HG03097 (cell line): ENCODE measurements around the gene FOXR1.
A peak's percentile ranks its signal among the peaks of the same experiment; 100 is the strongest.

Experiments
- ATAC-seq: cut with Tn5 transposase; IDR thresholded peaks from one replicate; pipeline ENCODE4 v1.9.1; 2021; ENCODE audit not compliant: unreplicated experiment, low FRiP score

Gene FOXR1, protein sequence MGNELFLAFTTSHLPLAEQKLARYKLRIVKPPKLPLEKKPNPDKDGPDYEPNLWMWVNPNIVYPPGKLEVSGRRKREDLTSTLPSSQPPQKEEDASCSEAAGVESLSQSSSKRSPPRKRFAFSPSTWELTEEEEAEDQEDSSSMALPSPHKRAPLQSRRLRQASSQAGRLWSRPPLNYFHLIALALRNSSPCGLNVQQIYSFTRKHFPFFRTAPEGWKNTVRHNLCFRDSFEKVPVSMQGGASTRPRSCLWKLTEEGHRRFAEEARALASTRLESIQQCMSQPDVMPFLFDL

DNA sequence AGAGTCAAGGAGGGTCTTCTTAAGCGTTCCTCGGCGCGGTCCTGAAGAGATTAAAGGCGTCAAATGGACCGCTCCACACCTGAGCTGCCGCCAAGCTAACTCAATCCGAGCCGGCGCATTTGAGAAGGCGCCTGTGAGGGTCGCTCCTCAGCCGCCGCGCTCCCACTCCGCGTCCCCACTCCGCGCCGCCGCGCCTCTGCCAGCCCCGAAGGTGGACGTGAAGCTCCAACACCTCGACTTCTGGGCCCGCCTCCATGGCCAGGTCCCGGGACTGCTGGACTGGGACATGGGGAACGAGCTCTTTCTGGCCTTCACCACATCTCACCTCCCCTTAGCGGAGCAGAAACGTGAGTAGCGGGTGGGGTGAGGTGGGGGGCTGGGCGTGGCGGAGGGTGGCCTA is at the start of gene FOXR1:
TSS of gene FOXR1 (plus strand) at position 116 of the 400 bp plus-strand sequence. CDS start at position 287, 171 bp downstream.
- ATAC-seq, result no peak

DNA sequence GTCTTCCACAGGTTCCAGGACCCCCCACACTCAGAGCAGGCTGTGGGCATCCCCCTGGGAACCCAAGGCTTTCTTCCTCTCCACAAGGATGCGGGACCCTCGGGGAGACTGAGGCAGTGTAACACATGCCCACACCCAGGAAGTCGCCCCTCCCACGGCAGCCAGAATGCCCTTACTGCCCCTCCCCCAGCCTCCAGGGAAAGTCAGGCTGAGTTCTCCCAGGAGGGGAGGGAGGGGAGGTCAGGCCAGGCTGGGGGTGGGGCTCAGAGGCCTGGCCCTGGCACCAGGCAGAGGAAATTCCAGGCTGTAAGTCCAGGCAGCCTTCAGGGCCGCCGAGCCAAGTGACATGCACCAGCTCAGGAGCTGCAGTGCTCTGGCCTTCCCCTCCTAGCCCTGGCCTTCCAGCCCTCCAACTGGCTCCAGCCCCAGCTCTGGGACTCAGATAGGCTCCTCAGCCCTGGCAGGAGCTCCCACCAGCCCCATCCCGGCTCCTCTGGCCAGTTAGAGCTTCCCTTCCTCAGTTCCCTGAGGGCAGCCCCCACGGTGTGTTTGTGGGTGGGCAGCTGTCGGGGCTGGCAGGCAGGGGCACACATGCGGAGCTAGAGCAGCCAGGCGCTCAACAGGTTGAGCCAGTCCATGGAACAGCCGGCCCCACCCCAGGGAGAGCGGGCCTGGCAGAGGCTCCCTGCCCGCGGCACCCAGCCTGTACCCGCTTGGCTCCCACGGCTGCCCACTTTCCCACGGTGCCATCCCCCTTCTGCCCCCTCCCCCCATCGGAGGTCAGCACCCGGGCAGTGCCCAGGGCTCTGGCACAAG is 49.4 kb upstream of the FOXR1 start:
- no peak for ATAC-seq

DNA sequence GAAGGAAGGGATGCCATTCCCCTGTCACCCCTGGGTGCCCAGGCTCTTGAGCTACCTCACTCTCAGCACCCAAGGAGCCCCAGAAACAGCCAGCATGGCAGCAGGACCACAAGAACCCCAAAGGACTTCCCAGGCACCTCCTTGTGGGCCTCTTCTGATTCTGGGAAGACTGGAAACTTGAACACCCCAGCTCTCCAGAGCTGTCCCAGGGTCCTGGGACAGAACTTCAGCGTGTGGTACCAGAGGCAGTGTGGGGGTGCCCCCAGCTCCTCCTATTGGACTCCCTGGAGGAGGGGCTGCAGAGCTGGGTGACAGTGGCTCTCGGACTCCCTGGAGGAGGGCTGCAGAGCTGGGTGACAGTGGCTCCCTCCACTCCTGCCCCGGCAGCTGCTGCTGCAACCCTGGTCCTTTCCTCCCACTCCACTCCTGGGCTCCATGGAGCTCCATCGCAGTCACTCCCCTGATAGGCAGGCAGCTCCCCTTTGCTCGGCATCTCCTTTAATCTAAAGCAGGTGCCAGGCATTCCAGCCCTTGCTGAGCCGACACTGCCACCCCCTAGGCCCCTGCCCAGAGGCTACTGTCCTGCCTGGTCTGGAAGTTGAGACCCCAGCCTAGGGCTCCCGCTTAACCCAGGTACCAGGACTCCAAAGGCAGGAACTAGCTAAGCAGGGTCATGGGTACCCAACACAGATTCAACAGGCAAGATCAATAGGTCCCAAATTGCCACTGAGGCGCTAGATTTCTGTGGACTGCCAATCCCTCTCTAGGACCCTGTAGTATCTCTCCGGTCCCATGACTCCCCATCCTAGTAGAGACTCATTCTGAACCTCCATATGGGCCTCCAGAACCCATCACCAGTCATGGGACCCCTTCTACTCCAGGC is 48.6 kb upstream of the FOXR1 start:
- no peak for ATAC-seq

DNA sequence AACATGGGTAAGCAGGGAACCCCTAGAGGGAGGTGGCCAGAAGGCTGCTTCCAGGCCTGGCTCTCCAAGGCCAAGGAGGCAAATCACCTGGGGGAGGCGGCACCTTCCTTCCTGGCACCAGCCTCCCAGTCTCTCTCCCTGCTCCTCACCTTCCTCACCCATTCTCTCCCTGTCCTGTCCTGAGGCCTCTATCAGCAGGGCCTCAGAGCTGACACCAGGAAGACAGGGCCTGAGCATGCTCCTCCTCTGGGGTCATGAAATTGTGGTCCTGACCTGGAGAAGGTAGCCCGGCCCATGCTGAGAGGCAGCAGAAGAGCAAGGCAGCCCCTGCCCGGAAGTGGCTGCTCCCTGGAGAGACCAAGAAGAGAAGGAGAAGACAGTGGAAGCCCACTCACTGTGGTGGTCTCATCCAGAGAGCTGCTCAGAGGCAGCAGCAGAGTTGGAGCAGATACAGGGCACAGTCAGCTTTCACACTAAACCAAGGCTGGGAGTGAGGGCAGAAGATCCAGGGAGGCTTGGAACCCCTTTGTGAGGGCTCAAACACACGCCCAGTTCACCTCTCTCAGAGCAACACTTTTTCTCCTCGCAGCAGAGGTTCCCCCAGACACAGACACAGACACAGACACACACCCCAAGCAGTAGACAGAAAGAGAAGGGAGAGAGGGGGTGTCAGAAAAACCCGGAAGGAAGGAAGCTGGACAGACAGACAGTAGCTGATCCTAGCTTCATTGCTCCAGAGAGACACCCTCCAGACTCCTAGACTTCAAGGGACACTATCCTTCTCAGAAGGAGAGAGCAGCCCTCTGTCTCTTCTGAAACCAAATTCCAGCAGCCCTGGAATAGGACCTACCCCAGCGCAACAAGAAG is 47.6 kb upstream of the FOXR1 start:
- no peak for ATAC-seq

DNA sequence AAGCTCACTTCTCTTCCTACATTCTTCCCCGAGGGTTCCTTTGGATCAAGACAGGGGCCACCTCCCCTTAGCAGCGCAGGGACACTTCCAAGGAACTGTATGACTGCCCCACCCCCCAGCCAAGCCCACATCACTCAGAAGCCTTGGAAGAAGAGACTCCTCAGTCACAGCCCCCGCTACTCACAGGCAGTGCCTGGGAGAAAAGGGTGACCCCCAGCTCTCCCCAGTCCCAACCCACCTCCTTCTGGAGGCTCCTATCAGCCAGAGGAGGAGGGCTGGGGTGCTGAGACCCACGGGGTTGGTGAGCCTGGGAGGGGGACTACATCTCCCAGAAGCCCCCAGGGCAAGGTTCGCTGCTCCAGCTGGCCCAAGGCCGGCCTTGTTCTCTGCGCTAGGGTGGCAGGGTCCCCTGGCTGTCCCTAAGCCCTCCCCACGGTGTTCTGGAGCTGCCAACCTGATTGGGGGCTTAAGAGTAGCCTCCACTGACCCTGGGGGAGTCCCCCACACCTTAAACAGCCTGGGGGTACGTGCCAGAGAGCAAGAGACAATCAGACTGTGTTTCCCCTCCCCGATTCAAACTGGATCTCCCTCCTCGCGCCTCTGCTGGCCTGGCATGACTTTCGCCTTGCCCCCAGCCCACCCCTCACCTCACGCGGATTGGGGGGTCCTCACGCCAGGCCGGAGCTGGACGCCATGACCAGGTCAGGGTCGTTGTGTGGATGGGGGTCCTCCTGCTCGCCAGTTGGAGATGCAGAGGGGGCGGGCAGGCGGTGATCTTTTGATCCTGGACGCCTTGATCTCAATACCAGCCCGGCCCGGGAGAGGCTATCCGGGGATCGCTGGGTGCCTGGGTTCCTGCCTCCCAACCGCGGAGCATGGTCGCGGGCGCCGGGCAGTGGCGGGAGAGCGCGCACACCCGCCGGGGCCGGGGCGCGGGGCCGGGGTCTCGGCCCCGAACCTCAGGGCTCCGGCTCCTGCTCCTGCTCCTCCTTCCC is 46.7 kb upstream of the FOXR1 start:
- ATAC-seq, result no peak

DNA sequence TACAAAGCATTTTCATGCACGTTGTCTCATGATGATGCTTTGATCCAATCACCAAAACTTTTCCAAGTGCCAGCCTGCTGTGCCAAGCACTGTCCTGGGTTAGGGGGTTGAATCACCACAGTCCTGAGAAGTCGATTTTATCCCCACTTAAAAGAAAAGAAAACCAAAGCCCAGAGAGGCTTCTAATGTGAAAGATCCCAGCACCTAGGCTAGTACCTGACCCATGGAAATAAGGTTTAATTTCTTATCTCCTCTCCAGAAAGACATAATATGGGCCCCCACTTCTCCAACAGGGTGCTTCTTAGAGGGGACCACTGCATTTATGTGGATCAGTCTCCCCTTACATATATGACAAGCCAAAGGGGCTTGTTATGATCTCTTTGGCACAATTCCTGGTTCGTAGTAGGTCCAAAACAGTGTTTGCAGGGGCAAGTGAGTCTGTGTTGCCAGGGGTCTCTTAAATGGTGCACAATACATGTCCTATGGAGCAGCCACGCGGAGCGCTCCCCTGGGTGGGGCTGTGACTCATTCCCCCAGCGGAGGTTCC is 43.9 kb upstream of the FOXR1 start:
- ATAC-seq, result no peak

DNA sequence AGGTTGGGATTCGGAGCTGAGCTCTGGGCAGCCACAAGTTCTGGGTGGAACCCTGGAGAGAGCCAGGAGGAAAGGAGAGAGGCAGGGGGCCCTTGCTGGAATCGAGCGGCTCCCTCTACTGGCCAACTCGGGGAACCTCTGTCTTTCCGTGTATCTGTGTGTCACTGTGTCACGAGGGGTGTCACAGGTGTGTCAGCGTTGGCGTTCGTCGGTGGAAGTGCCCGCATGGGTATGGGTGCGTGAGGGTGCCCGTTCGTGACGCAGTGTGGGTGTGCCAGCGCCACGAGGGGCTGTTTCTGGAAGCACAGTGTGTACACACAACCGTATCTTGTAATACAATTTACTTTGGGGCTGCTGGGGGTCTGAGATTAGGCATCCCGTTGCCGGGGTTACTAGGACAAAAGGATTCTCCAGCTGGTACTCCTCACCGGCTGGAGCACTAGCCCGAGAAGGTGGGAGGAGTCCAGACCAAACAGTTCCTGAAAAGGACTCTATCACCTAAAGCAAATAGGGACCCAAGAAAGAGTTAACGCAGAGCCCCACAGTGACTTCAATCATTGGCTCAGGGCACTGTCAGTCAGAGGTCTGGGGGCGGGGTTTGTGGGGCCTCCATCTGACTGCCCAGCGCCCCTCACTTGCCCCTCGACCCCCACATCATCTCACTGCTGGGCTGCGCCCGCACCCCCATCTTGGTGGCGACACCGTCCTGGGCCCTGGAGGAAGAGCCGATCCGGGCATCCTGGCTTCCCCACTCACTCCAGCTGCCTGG is 43.3 kb upstream of the FOXR1 start:
- peak; percentile 33 for ATAC-seq

DNA sequence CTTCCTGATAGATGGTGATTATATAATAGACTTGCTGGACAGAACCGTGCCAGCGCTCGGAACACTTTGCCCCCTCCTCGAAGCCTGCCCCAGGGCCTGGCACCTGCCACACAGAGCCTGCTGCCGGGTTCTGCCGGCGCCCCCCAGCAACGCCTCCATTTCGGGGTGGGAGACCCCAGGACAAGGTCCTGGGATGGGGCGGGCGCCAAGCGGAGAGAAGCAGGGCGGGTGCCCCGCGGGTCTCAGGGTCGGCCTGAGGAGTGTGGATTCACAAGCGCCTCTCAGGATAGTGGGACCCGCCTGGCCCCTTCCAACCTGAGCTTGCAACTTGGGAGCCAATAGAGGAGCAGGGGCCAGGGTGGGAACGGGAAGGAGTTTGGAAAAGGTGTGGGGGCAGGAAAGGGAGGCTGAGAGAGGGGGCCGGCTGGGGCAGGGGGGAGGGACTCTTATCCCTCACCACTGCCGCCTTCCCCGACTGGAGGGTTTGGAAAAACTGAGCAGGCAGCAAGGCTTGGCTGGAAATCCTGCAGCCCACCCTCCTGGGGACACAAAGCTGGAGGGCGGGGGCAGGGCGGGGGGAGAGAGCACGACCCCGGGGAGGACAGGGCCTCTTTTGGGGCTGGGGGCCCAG is 42.6 kb upstream of the FOXR1 start:
- no peak for ATAC-seq

DNA sequence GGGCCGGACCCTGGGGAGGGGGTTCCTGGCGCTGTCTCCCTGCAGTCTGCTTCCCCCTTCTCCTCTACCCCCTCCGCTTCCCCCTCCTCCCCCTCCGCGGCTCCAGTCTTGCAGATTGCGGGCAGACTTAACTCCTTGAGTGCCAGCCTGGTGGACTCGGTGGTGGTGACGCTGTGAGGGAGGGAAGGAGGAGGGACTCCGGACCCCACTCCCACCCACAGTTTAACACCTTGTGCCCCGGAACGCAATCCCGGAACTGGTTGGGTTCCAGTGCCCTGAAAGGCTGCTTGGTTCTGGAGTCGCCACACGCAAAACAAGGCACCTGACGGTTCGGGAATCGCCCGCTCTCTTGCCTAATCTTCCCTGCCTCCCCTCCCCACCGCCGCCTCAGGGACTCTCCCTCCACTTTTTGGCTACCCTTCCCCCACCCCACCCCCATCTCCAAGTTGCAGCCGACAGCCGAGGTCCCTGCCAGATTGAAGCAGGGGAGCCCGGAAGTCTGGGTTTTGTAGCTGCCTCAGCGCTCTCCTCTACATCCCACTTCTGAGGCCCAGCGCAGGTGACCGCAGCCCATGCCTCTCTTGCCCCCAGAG is 42.0 kb upstream of the FOXR1 start:
- ATAC-seq, result no peak

DNA sequence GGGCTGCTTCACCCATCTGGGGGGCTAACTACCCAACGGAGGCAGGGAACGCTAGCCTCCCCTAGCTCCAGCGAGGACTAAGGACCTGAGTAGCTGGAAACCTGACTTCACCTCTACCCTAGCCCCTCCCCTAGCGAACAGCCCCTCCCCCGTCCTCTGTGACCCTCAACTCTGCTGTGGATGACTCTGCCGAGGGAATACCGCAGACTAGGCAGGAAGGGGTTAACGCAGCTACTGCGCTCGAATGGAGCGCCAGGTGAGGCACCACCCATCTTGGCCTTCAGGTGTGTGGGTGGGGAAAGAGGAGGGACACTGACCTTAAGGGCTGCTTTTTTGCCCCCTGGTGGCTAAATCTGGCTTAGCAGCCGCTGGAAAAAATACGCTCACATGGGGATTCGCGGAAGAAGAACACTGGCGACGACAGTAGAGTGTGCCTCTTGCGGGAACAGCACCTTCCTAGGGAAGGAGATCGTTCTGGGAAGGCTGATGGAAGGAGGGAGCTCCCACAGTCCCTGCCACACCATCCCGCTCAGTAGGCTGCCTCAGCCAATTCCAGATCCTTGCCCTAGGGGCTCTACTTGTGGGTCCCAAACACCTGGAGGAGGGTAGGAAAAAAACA is 41.4 kb upstream of the FOXR1 start:
- no peak for ATAC-seq

DNA sequence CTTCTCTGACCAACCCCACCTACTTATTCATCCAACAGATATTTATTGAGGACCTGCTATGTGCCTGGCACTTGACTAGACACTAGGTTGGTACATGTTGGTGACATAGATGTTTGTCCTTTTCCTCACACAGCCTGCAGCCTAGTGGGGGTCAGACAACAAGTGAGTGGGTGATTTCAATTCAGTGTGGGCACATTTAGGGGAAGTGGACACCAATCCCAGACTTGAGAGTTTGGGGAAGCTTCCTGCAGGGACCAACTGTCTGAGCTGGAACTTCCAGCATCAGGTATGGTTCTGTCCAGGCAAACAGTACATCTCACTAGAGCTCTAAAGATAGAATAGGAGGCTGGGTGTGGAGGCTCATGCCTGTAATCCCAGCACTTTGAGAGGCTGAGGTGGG is 40.0 kb upstream of the FOXR1 start:
- ATAC-seq, result no peak

DNA sequence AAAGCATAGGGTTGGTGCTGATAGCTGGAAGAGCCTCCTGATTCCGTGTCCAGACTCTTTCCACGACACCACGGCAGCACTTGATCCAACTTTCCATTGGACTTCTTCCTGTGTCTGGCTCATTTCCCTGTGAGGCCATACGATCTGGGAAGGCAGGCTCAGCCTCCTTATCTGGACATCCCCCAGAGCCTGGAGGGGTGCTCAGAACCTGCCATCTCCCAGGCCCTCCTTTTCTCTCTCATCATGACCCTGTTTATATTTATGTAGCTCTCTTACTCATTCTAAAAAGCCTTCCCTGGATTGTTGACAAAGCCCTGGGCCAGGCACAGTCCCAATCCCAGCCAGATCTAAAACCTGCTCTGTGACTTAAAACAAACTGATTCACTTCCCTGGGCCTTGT is 38.1 kb upstream of the FOXR1 start:
- no peak for ATAC-seq

DNA sequence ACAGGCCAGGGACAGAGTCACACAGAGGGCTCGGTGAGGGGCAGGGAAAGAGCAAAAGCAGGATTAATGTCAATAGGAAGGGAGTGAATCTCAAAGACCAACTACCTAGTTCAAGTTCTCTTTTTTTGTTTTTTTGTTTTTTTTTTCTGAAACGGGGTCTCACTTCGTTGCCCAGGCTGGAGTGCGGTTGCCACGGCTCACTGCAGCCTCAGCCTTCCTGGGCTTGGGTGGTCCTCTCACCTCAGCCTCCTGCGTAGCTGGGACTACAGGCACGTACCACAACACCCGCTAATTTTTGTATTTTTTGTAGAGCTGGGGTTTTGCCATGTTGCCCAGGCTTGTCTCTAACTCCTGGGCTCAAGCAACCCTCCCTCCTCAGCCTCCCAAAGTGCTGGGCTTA is 36.2 kb upstream of the FOXR1 start:
- no peak for ATAC-seq

DNA sequence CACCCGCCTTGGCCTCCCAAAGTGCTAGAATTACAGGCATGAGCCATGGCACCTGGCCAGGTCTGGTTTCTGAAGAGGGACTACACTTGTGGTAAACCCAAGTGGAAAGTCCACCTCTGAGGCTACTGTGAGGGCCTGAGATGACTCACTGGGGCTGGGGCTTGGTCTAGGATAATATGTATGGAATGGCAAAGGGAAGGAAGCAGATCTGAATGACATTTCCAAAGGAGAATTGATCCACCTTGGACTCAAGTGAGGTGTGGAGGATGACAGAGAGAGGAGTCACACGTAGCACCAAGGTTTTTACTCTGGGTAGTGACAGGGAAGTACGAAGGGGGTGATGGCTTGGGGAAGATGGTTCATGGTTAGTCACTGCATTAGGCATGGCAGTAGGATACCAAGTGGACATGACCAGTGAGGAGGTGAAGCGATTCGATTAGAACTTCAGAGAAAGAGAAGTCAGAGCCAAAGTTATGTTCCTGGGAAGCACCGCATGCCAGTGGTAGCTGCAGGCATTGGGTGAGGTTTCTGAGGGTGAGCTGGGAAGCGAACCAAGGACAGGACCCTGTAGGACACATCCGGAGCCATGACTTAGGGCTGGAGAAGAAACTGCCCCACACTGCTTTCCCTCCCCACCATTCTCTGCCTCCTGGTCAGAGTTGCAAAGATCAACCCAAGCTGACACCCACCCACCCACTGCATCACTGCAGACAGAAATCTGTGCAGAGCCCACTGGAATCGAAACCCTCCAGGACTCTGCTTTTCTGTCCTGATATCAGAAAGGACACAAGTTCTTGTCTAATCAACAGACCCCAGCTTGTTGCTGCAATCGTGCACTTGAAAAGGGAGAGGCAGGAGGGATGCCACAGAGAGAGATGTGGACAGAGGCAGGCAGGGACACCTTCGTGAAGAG is 32.8 kb upstream of the FOXR1 start:
- ATAC-seq, result no peak

DNA sequence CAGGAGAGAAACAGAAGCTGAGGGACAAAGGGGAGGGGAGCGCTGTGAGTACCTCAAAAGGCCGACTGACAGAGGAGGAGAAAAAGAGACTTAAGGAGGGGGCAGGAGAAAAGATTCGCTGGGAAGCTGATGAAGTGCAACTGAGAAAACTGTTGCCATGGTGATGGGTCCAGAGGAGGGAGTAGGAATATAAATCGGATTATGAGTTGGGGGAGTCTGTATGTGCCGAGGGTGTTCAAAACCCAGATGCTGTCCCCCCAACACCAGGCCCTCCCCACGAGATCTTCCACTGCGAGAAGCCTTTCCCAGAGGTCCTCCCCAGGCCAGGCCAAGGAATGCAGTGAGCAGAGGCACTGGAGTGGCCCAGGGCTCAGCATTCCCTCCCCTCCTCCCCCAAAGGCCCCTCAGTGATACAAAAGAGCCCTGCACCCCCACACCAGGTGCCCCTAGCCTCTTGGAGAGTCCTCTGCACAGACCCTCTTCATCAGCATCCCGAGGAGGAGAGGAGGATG is 32.1 kb upstream of the FOXR1 start:
- ATAC-seq, result no peak
